Kidney capillary endothelial cell (primary cell): ENCODE measurements around the gene ELOVL1.
A peak's percentile ranks its signal among the peaks of the same experiment; 100 is the strongest.
"Not testable (repeated sequence)": the region's sequence is repeated elsewhere in the genome, so short reads cannot be mapped to it uniquely, and the experiment has no call there.

Source experiments
- DNase-seq: peaks from one replicate; pipeline ENCODE4 v3.0.0-alpha.2; 2018; ENCODE audit warnings: low spot score

ELOVL1 gene

GRCh38 chr1:43367904-43368645 is at the start of gene ELOVL1:
Gene ELOVL1, minus strand, starts transcription at chr1:43368011. Its CDS starts 2,402 bp downstream, at chr1:43365609.
- DNase-seq: peak; percentile 89

- DNase-seq: peak; percentile 17
Measured at GRCh38 chr1:43415901-43416300, 48.1 kb upstream of the ELOVL1 start.

- peak; percentile 68 for DNase-seq
Measured at GRCh38 chr1:43414634-43415223, 46.9 kb upstream of the ELOVL1 start.

- not testable (repeated sequence) for DNase-seq
Measured at GRCh38 chr1:43413426-43413825, 45.6 kb upstream of the ELOVL1 start.

DNA sequence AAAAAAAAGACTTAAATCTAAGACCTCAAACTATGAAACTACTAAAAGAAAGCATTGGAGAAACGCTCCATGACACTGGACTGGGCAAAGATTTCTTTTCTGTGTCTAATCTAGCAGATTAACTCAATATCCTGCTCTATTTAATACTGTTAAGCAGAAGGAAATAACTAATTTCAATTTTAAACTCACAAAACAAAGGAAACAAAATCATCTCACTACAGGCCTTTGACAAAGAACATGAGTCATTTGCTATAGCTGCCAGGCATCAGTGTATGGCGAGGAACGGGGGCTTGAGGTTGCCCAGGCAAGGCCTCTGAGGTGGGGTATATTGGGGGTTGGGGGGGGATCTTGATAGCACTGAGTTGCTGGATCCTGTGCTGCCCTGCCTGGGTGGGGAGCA is 42.8 kb upstream of the ELOVL1 start:
- peak; percentile 46 for DNase-seq

GRCh38 chr1:43405876-43406234 is 38.0 kb upstream of the ELOVL1 start:
- DNase-seq: no peak

- DNase-seq: no peak
Measured at GRCh38 chr1:43405219-43405875, 37.5 kb upstream of the ELOVL1 start.

DNA sequence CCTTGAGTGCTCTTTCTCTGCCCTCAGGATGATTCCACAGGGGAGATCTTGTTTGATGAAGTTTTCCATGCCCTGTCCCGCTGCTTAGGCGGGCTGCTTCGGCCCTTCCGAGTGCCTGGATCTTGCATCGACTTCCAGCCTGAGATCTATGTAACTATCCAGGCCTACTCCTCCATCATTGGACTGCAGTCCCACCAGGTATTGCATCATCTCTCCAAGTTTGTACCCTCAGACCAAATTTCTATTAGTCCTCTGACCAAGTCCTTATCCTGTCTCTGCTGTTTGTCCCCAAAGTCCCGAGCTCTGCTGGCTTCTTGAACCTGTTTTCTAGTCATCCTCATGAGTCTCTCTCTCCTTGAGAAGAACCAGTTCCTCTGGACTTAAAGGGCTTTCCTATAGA is 36.5 kb upstream of the ELOVL1 start:
- no peak for DNase-seq

- DNase-seq: no peak
Measured at GRCh38 chr1:43402089-43402865, 34.5 kb upstream of the ELOVL1 start.

DNA sequence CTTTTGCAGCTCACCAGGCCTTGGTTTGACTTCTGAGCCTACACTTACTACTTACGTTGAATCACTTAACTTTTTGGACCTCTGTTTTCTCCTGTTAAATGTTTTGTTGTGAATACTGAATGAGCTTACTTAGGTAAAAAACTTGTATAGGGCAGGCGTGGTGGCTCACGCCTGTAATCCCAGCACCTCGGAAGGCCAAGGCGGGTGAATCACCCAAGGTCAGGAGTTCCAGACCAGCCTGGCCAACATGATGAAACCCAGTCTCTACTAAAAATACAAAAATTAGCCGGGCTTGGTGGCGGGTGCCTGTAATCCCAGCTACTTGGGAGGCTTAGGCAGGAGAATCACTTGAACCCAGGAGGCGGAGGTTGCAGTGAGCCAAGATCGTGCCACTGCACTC is 32.6 kb upstream of the ELOVL1 start:
- not testable (repeated sequence) for DNase-seq

GRCh38 chr1:43398227-43398626 is 30.4 kb upstream of the ELOVL1 start:
- DNase-seq: no peak

DNA sequence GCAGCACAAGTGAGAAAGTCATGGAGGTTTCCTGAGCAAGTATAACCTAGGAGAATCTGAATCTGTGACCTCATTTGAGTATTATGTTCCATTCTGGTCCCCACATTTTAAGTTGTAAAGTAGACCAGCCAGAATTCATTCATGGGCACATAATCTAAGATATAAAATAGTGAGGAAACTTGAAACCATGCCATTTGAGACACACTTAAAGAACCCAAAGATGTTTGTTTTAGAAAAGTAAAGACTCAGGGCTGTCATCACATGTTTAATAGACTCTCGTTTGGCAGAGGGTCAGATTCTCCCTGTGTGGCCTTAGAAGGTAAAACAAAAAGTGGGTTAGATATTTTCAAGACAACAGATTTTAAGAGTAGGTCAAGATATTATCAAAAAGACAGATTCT is 28.2 kb upstream of the ELOVL1 start:
- DNase-seq: no peak

DNA sequence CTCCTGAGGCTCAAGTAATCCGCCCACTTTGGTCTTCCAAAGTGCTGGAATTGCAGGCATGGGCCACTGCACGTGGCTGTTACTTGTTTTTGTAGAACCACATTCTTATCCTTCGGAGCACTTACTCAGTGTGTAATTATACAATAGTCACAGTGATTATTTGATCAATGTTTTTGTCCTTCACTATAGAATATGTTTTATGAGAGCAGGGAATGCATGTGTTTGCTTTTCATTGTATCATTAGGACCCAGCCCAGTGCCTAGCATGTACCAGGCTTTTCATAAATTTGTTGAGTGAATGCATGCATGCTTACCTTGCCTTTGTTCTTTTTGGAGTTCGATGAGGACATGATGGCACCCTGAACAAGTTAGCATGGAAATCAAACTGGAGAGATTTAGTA is 27.7 kb upstream of the ELOVL1 start:
- no peak for DNase-seq

GRCh38 chr1:43392702-43393101 is 24.9 kb upstream of the ELOVL1 start:
- DNase-seq: no peak

- DNase-seq: peak; percentile 93
Measured at GRCh38 chr1:43389326-43390313, 21.8 kb upstream of the ELOVL1 start, which contains the start of the genes MED8 and SZT2. Gene MED8, minus strand, starts transcription at chr1:43389800. Its CDS starts 36 bp downstream, at chr1:43389764. Gene SZT2, plus strand, starts transcription at chr1:43389899. Its CDS starts 70 bp downstream, at chr1:43389969.

DNA sequence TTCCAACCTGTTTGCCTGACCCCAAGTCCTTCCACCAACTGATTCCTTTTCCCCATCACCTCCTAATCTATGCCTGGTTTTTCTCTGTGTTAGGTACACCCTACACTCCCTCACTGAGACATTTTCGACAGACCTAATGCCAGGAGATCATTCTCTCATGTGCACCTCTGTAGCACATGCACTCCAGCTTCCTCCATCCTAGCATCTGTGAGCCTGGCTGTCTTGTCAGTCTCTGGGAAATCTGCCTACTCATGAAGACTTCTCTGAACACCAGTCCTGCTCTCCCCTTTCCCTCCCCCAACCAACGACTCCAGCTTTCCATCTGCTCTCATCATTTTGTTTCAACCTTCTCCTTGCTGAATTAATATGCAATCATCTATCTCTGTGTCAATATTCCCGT is 20.8 kb upstream of the ELOVL1 start:
- no peak for DNase-seq

- DNase-seq: no peak
Measured at GRCh38 chr1:43387976-43388599, 20.3 kb upstream of the ELOVL1 start.

DNA sequence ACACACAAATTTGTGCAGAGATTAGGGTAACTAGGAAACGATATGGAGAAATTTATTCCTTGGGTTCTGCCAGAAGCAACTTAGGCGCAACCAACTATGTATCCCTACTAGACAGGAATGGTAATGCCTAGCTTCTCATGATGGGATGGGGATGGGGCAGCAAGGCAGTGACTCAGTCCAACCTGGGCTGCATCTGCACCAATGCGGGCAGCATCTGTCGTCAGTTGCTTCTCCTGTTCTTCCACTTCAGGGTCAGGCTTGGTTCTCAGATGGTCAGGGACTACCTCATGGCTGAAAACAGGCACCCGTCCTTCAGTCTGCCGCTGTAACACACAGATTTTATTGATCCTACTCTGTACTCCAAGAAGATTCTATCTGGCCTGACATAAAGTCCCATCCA is 18.9 kb upstream of the ELOVL1 start:
- no peak for DNase-seq

DNA sequence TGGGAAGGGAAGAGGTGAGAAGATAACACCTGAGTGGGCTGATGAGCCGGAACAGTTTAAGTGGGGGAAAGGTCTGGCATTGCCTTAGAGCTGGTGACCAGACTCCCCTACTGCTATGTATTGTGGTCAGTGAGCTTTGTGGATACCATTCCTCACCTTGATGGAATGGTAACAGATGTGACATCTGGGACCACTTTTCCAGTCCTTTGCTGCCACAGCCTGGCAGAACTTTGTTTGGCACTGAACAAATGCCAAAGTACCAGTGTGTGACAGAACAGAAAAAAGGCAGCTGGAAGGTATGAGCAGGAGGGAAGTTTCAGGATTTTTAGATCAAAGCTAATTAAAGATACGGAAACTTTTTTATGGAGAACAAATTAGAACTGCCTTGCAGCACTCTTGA is 15.6 kb upstream of the ELOVL1 start:
- DNase-seq: no peak

DNA sequence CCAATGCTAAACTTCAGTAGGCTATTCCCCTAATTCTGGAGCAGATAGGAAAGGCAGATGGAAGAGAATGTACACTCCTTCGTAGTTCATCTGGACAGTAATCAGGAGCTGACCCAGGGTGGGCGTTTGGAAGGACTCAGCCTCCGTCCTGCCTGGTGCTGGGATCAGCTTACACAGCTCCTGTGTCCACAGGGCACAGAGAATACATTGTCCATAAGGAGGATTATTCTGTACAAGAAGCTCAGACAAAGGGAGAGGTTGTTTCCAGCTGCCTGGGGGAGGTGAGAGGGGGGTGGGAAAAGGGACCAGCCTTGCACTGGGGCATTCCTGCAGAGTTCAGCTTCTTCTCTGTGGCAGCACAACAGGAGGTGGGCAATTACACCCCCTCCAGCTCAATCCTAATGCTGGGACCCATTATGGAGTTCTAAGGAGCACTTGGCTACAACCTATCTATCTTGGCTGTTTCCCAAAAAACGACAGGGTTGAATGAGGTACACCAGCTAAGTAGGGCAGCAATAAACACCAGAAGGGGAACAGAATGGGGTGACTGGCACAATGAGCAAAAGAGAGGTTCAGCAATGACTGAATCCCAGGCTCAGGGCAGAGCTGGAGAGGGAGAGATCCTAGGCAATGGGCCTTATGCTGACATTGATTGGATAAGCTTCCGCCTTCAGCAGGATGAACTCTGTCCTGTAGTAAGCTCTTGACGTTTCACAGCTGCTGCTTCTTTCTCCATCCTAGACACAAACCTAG is 14.4 kb upstream of the ELOVL1 start:
- no peak for DNase-seq
